Measurements from ENCODE around the gene RANBP3.

DNA sequence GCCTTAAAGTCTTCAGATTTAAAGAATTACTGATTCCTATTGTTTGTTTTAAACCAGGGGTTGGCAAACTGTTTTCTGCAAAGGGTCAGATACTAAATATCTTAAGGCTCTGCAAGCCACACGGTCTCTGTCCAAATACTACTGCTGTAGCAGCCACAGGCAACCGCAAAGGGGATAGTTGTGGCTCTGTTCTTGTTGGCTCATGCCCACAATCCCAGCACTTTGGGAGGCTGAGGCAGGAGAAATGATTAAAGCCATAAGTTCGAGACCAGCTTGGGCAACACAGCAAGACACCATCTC, 22.4 kb downstream of the RANBP3 start:
- TF ChIP-seq, protein P1, sequence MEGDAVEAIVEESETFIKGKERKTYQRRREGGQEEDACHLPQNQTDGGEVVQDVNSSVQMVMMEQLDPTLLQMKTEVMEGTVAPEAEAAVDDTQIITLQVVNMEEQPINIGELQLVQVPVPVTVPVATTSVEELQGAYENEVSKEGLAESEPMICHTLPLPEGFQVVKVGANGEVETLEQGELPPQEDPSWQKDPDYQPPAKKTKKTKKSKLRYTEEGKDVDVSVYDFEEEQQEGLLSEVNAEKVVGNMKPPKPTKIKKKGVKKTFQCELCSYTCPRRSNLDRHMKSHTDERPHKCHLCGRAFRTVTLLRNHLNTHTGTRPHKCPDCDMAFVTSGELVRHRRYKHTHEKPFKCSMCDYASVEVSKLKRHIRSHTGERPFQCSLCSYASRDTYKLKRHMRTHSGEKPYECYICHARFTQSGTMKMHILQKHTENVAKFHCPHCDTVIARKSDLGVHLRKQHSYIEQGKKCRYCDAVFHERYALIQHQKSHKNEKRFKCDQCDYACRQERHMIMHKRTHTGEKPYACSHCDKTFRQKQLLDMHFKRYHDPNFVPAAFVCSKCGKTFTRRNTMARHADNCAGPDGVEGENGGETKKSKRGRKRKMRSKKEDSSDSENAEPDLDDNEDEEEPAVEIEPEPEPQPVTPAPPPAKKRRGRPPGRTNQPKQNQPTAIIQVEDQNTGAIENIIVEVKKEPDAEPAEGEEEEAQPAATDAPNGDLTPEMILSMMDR (IDR thresholded peaks at IDR 0.05) = no peak
- no peak for TF ChIP-seq MXI1 (IDR thresholded peaks at IDR 0.05; ENCODE audit: low read depth, low read length)
